A549 (cell line): ENCODE measurements around the gene ARRDC2. TPM values are rescaled to one million over a fixed set of nuclear protein-coding genes. Genes with fewer than 3 reads are reported as not detected.

Experiments
- ATAC-seq, 2 experiments: fragments of 200-7000 bp in 1 of 2; fragments of >200 bp in 1 of 2; cut with Nextera tagmentation in 1 of 2; cut with Tn5 transposase in 1 of 2; 3 replicates each; pipeline versions ENCODE4 v1.8.0 to v1.9.1; 2018 to 2020; ENCODE audit warnings: mild to moderate bottlenecking in 1 of 2, moderate library complexity in 1 of 2
- CTCF ChIA-PET: fragments of 300-600 bp; sonication (Branson Sonifier 250); formaldehyde crosslinking; extraction: SDS; loops from one replicate; lab custom pipeline; 2021; ENCODE audit warnings: antibody characterized with exemption, inconsistent platforms; lab: Yijun Ruan, JAX
- POLR2A ChIA-PET: fragments of 350-600 bp; formaldehyde crosslinking; extraction: SDS; loops from one replicate; lab custom pipeline; 2021; ENCODE audit warnings: antibody characterized with exemption, inconsistent platforms; lab: Yijun Ruan, JAX
- DNase-seq, 2 experiments: peaks; one replicate each; pipeline versions ENCODE4 v3.0.0 to v3.0.0-alpha.2; 2011 to 2016; ENCODE audit warnings: low read depth in 1 of 2, low spot score in 1 of 2
- FAIRE-seq: peaks from 2 replicates; lab custom pipeline; 2011; peaks lifted over from hg19 to GRCh38; lab: Jason Lieb, UNC
- H3K27ac ChIP-seq, 2 experiments: fragments of >200 bp; sonication (Bioruptor Twin); formaldehyde crosslinking; 3 replicates each; pipeline ENCODE4 v1.5.1; 2016 to 2017
- H3K4me1 ChIP-seq: fragments of >200 bp; sonication (Bioruptor Twin); formaldehyde crosslinking; 3 replicates; pipeline ENCODE4 v1.6.1; 2016
- H3K4me2 ChIP-seq: fragments of >200 bp; sonication (Bioruptor Twin); formaldehyde crosslinking; 3 replicates; pipeline ENCODE4 v1.6.1; 2016
- H3K4me3 ChIP-seq: fragments of >200 bp; sonication (Bioruptor Twin); formaldehyde crosslinking; 3 replicates; pipeline ENCODE4 v1.5.1; 2016
- H3K9me3 ChIP-seq: fragments of >200 bp; sonication (Bioruptor Twin); formaldehyde crosslinking; 3 replicates; pipeline ENCODE4 v1.6.1; 2016
- BHLHE40 ChIP-seq: IDR thresholded peaks from 2 replicates; pipeline ENCODE4 v1.6.1; 2012; ENCODE audit warnings: low read depth, low read length, inconsistent platforms
- CBX2 ChIP-seq: fragments of 200-600 bp; sonication (generic); IDR thresholded peaks from 2 replicates; pipeline ENCODE4 v1.6.1; 2016; ENCODE audit warnings: low read depth, mild to moderate bottlenecking, borderline replicate concordance
- CEBPB ChIP-seq, 2 experiments: fragments of >200 bp in 1 of 2; sonication (Bioruptor Twin) in 1 of 2; formaldehyde crosslinking in 1 of 2; IDR thresholded peaks; 2 replicates each; pipeline ENCODE4 v1.6.1; 2012 to 2016
- CHD2 ChIP-seq: fragments of 150-350 bp; IDR thresholded peaks from 2 replicates; pipeline ENCODE4 v1.6.1; 2014; ENCODE audit warnings: low read length; ENCODE audit not compliant: partially characterized antibody
- CTCF ChIP-seq: fragments of >200 bp; sonication (Bioruptor Twin); formaldehyde crosslinking; IDR thresholded peaks from 3 replicates; pipeline ENCODE4 v1.5.1; 2016
- EHMT2 ChIP-seq: fragments of 200-600 bp; sonication (generic); IDR thresholded peaks from 2 replicates; pipeline ENCODE4 v1.6.1; 2016; ENCODE audit warnings: antibody characterized with exemption, low read depth, mild to moderate bottlenecking, moderate library complexity
- HOXA7 ChIP-seq: fragments of 250-450 bp; sonication (Bioruptor Pico); IDR thresholded peaks from 2 replicates; pipeline ENCODE4 v1.5.0; 2020; ENCODE audit warnings: mild to moderate bottlenecking, moderate library complexity
- HOXB5 ChIP-seq: fragments of 250-450 bp; sonication (Bioruptor Pico); IDR thresholded peaks from 2 replicates; pipeline ENCODE4 v1.5.0; 2020; ENCODE audit warnings: mild to moderate bottlenecking, moderate library complexity
- JUN ChIP-seq, 2 experiments: fragments of >200 bp; sonication (Bioruptor Twin); formaldehyde crosslinking; IDR thresholded peaks; 2 replicates in 1 of 2; 3 replicates in 1 of 2; pipeline ENCODE4 v1.6.1; 2016 to 2017
- MAFK ChIP-seq: fragments of 450-650 bp; IDR thresholded peaks from 2 replicates; pipeline ENCODE4 v1.6.1; 2014; ENCODE audit not compliant: partially characterized antibody
- MAX ChIP-seq: IDR thresholded peaks from 2 replicates; pipeline ENCODE4 v1.6.1; 2012
- MAZ ChIP-seq: fragments of 150-350 bp; IDR thresholded peaks from 2 replicates; pipeline ENCODE4 v1.6.1; 2014; ENCODE audit warnings: antibody characterized with exemption, low read depth, low read length, borderline replicate concordance
- PHF8 ChIP-seq: fragments of 200-600 bp; sonication (generic); IDR thresholded peaks from 2 replicates; pipeline ENCODE4 v1.6.1; 2016; ENCODE audit warnings: low read depth, mild to moderate bottlenecking, antibody characterized with exemption, moderate library complexity, borderline replicate concordance
- RAD21 ChIP-seq, 2 experiments: fragments of >200 bp in 1 of 2; sonication (Bioruptor Twin) in 1 of 2; formaldehyde crosslinking in 1 of 2; IDR thresholded peaks in 1 of 2; conservative IDR thresholded peaks in 1 of 2; 2 replicates in 1 of 2; 3 replicates in 1 of 2; pipeline ENCODE4 v1.6.1; 2012 to 2018; ENCODE audit warnings: inconsistent platforms in 1 of 2
- RCOR1 ChIP-seq: fragments of 150-350 bp; IDR thresholded peaks from 2 replicates; pipeline ENCODE4 v1.6.1; 2014; ENCODE audit warnings: antibody characterized with exemption, low read length, low read depth
- RNF2 ChIP-seq: fragments of 200-600 bp; sonication (generic); IDR thresholded peaks from 2 replicates; pipeline ENCODE4 v1.6.1; 2016; ENCODE audit warnings: low read depth, mild to moderate bottlenecking, antibody characterized with exemption, moderate library complexity, borderline replicate concordance
- SMC3 ChIP-seq: fragments of >200 bp; sonication (Bioruptor Twin); formaldehyde crosslinking; IDR thresholded peaks from 3 replicates; pipeline ENCODE4 v1.6.1; 2018; ENCODE audit warnings: inconsistent platforms
- TP53 ChIP-seq: fragments of 250-450 bp; sonication (Bioruptor Pico); IDR thresholded peaks from 2 replicates; pipeline ENCODE4 v1.5.0; 2021; ENCODE audit warnings: mild to moderate bottlenecking, moderate library complexity
- ZNF302 ChIP-seq: fragments of 250-450 bp; sonication (Bioruptor Pico); IDR thresholded peaks from 2 replicates; pipeline ENCODE4 v1.9.0; 2021; ENCODE audit warnings: inconsistent platforms, mild to moderate bottlenecking, moderate library complexity
- WGBS: methylation state at CpG from one replicate; pipeline ENCODE4 v1.1.6; 2017; ENCODE audit errors: missing lambda C conversion rate; 5-methylcytosine and 5-hydroxymethylcytosine counted together
- polyA plus RNA-seq, 4 experiments: library from polyadenylated mRNA; depleted of rRNA in 3 of 4; stranded (reverse); fragments of >200 nt; fragmentation: RNase III in 1 of 4; extraction: RNeasy Plus Mini Kit Qiagen cat#74134 plus additional on column Dnase treatment in 1 of 4; gene quantifications; 2 replicates in 3 of 4; 3 replicates in 1 of 4; pipeline ENCODE4 v1.2.3, GENCODE V29; 2011 to 2017
- TF ChIP-seq, protein P1 (sequence below): fragments of 150-350 bp; IDR thresholded peaks from 2 replicates; pipeline ENCODE4 v1.6.1; 2014; ENCODE audit warnings: low read depth, mild to moderate bottlenecking, low read length
- TF ChIP-seq, protein P2 (sequence below): IDR thresholded peaks from 2 replicates; pipeline ENCODE4 v1.6.1; 2012; ENCODE audit warnings: low read depth, borderline replicate concordance

The ARRDC2 gene
- polyA plus RNA-seq, 2 of the 4 experiments (the other 2 are of a cell fraction) = 14.5 to 14.8 TPM

DNA sequence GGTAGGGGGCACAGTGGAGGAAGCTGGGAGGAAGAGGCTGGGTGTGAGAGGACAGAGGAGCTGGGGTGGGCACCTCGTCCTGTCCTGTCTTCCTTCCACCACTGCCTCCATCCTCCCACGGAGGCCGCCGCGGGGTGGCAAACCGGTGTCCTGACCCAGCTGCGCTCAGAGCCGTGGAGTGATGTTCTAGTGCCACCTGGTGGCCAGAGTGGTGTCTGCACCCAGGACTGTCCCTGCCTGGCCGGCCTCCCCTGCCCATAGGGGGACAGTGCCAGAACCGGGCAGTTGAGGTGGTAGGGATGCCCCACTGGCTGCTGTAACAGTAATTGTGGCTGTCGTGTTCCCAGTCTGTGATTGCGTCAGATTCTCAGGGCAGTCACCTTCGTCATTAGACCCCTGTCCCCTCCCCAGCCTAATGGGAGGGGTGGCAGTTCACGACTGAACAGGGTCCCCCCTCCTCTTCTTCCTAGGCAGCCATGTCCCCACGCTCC, 11.1 kb upstream of the ARRDC2 start:
- TF ChIP-seq CTCF (peak; percentile 85), RNF2 (no peak), HOXA7 (CRISPR knock-in tag) (no peak), PHF8 (no peak), ZNF302 (CRISPR knock-in tag) (no peak), HOXB5 (CRISPR knock-in tag) (no peak), RAD21 (conservative IDR thresholded peaks at IDR 0.05 in 1 of 2, IDR thresholded peaks at IDR 0.05 in 1 of 2) (peak; percentile 89 to 91), MAX (peak; percentile 15; the same call in 1 of the 2 replicates), EHMT2 (no peak), CBX2 (no peak), BHLHE40 (no peak), CEBPB (IDR thresholded peaks at IDR 0.05) (no peak), RCOR1 (no peak), MAFK (no peak), JUN (IDR thresholded peaks at IDR 0.05) (no peak), TP53 (CRISPR knock-in tag) (no peak), CHD2 (no peak), SMC3 (peak; percentile 90), MAZ (0 out of 2 replicates have a peak, but pooled peaks have one; percentile 25)
- TF ChIP-seq, protein P1, sequence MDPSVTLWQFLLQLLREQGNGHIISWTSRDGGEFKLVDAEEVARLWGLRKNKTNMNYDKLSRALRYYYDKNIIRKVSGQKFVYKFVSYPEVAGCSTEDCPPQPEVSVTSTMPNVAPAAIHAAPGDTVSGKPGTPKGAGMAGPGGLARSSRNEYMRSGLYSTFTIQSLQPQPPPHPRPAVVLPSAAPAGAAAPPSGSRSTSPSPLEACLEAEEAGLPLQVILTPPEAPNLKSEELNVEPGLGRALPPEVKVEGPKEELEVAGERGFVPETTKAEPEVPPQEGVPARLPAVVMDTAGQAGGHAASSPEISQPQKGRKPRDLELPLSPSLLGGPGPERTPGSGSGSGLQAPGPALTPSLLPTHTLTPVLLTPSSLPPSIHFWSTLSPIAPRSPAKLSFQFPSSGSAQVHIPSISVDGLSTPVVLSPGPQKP = no peak
- TF ChIP-seq, protein P2, sequence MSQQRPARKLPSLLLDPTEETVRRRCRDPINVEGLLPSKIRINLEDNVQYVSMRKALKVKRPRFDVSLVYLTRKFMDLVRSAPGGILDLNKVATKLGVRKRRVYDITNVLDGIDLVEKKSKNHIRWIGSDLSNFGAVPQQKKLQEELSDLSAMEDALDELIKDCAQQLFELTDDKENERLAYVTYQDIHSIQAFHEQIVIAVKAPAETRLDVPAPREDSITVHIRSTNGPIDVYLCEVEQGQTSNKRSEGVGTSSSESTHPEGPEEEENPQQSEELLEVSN = no peak
- WGBS = 5% methylated on average over 13 of the region's 15 CpGs

More for the DNA sequence above, 11.1 kb upstream of the ARRDC2 start:
- Histone ChIP-seq H3K4me1 (peaks cover 29% of the 10 kb centered on the region), H3K9me3 (no peaks in the 10 kb centered on the region), H3K4me3 (peak overlapping the region; percentile 53), H3K27ac (peak overlapping the region; percentile 90 to 98), H3K4me2 (peak overlapping the region; percentile 97)
- peak; percentile 62 to 83 for ATAC-seq
- CTCF ChIA-PET = interaction anchor here (0.6 to 17.1 kb wide), 35 partner anchors 9 to 157 kb away, joined by 3 to 493 read pairs (median 5); partner anchors contain the start of genes CCDC124, KCNN1, RPL18A and SLC5A5
- FAIRE-seq = no peak
- POLR2A ChIA-PET = interaction anchor here (0.6 to 2.7 kb wide), 4 partner anchors 46 to 137 kb away, joined by 5 to 8 read pairs (median 6); partner anchors contain the start of gene RPL18A
- peak; percentile 70 to 76 for DNase-seq
